GM19238 (cell line): ENCODE data around the gene PPP1R26.
"Not testable (repeated sequence)": the region's sequence is repeated elsewhere in the genome, so short reads cannot be mapped to it uniquely, and the experiment has no call there.

Experiments
- DNase-seq: peaks from one replicate; pipeline ENCODE4 v3.0.0; 2011; ENCODE audit warnings: low spot score; ENCODE audit not compliant: insufficient read length

Gene PPP1R26

GRCh38 chr9:135521608-135522095 lies 42.1 kb downstream of the PPP1R26 start:
- no peak for DNase-seq

- DNase-seq, result no peak
These were observed 42.7 kb downstream of the PPP1R26 start for GRCh38 chr9:135522137-135522877.

- no peak for DNase-seq
These were observed 43.3 kb downstream of the PPP1R26 start for GRCh38 chr9:135522931-135523330.

GRCh38 chr9:135523521-135524129 lies 44.0 kb downstream of the PPP1R26 start:
- DNase-seq, result no peak

GRCh38 chr9:135524130-135524861 lies 44.7 kb downstream of the PPP1R26 start:
- no peak for DNase-seq

GRCh38 chr9:135525241-135526088 lies 45.9 kb downstream of the PPP1R26 start:
- no peak for DNase-seq

- no peak for DNase-seq
These were observed 46.6 kb downstream of the PPP1R26 start for GRCh38 chr9:135526089-135526729.

- no peak for DNase-seq
These were observed 47.4 kb downstream of the PPP1R26 start for GRCh38 chr9:135526730-135527571.

- not testable (repeated sequence) for DNase-seq
These were observed 49.4 kb downstream of the PPP1R26 start for GRCh38 chr9:135528842-135529435.

GRCh38 chr9:135530146-135530545 lies 50.6 kb downstream of the PPP1R26 start:
- DNase-seq, result no peak

GRCh38 chr9:135531096-135531495 lies 51.5 kb downstream of the PPP1R26 start:
- DNase-seq, result no peak

GRCh38 chr9:135533113-135533512 lies 53.5 kb downstream of the PPP1R26 start:
- DNase-seq, result no peak

- no peak for DNase-seq
These were observed 54.1 kb downstream of the PPP1R26 start for GRCh38 chr9:135533674-135534073.

GRCh38 chr9:135534192-135534711 lies 54.7 kb downstream of the PPP1R26 start:
- DNase-seq, result not testable (repeated sequence)

- DNase-seq, result not testable (repeated sequence)
These were observed 55.2 kb downstream of the PPP1R26 start for GRCh38 chr9:135534826-135535225.

GRCh38 chr9:135535631-135536030 lies 56.0 kb downstream of the PPP1R26 start:
- not testable (repeated sequence) for DNase-seq

GRCh38 chr9:135536216-135536615 lies 56.6 kb downstream of the PPP1R26 start:
- no peak for DNase-seq
